ENCODE results near the gene MOB3B.

Gene MOB3B

DNA sequence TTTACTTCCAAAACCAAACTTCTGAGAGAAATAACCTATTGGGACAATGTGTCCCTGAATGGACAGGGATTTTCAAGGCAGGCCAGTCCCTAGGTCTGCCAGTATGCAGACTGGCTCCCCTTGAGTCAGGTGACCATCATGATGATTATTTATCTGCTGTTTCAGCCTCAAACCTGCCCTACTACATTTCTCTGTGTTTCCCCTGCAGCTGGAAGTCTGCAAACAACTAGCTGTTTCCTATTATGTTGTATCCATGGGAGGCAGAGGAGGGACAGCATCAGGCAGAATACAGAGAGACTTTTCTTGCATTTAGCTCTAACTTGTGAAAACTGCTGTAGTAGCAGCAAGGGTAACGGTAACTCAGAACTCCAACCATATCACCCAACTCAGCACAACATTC is 41.7 kb downstream of the MOB3B start:
- Histone ChIP-seq H3K4me1 (ENCODE audit: control insufficient read depth, insufficient read depth, low read length) (no peaks in the 10 kb centered on the region), H3K27ac (ENCODE audit: extremely low read depth, low read depth, low read length) (no peak overlapping the region), H3K4me3 (ENCODE audit: low read depth, low read length) (no peak overlapping the region), H3K9me3 (ENCODE audit: control insufficient read depth, insufficient read depth, low read depth, low read length) (no peaks in the 10 kb centered on the region), H3K36me3 (ENCODE audit: control insufficient read depth in 2 of 2, insufficient read depth in 1 of 2, low read length in 2 of 2) (no peaks in the 10 kb centered on the region)
- TF ChIP-seq ZNF623 (tag by site-specific recombination; IDR thresholded peaks at IDR 0.05): no peak
- TF ChIP-seq ZBTB7A (tag by site-specific recombination; IDR thresholded peaks at IDR 0.05; ENCODE audit: low read depth): no peak
- TF ChIP-seq ZNF670 (tag by site-specific recombination; IDR thresholded peaks at IDR 0.05; ENCODE audit: low read depth): no peak
- TF ChIP-seq, protein P1, sequence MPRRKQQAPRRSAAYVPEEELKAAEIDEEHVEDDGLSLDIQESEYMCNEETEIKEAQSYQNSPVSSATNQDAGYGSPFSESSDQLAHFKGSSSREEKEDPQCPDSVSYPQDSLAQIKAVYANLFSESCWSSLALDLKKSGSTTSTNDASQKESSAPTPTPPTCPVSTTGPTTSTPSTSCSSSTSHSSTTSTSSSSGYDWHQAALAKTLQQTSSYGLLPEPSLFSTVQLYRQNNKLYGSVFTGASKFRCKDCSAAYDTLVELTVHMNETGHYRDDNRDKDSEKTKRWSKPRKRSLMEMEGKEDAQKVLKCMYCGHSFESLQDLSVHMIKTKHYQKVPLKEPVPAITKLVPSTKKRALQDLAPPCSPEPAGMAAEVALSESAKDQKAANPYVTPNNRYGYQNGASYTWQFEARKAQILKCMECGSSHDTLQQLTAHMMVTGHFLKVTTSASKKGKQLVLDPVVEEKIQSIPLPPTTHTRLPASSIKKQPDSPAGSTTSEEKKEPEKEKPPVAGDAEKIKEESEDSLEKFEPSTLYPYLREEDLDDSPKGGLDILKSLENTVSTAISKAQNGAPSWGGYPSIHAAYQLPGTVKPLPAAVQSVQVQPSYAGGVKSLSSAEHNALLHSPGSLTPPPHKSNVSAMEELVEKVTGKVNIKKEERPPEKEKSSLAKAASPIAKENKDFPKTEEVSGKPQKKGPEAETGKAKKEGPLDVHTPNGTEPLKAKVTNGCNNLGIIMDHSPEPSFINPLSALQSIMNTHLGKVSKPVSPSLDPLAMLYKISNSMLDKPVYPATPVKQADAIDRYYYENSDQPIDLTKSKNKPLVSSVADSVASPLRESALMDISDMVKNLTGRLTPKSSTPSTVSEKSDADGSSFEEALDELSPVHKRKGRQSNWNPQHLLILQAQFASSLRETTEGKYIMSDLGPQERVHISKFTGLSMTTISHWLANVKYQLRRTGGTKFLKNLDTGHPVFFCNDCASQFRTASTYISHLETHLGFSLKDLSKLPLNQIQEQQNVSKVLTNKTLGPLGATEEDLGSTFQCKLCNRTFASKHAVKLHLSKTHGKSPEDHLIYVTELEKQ (tag by site-specific recombination; IDR thresholded peaks at IDR 0.05; ENCODE audit: borderline replicate concordance): no peak
- TF ChIP-seq KLF7 (tag by site-specific recombination; IDR thresholded peaks at IDR 0.05; ENCODE audit: borderline replicate concordance): no peak
- no peak for TF ChIP-seq ZFP37 (tag by site-specific recombination; IDR thresholded peaks at IDR 0.05)
- CTCF ChIA-PET: interaction anchor here (1.0 kb wide), 1 partner anchor 60 kb away, joined by 3 read pairs; no protein-coding TSS in a partner anchor
- POLR2A ChIA-PET: no interaction called here

DNA sequence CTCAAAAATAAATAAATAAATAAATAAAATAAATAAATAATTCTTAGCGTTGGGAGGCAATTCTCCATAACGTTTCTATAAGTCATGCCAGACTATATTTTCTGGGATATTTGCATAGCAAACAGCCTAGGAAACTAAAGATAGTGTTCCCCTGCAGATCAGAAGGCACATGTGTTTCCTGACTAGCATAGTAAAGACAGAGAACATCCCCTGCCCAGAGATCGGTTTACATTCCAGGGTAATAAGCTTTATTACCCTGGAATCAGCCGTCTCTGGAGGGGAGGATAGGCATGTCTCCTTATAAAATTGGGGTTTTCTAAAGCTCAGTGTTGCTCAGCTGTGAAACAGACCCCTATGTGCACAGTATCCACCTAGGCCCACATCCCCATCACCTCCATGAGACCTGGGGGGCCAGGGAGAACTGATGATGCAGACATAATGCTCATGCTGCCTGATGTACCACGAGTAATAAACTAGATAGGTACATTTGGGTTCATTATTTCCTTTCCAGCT is 42.4 kb downstream of the MOB3B start:
- no peaks in the 10 kb centered on the region for H3K9me3 ChIP-seq (ENCODE audit: control insufficient read depth, insufficient read depth, low read depth, low read length)
- no peak overlapping the region for H3K4me3 ChIP-seq (ENCODE audit: low read depth, low read length)
- ChIA-PET CTCF (interaction anchor here (1.0 kb wide), 2 partner anchors 43 to 61 kb away, joined by 3 to 4 read pairs; partner anchors contain the start of gene MOB3B), POLR2A (no interaction called here)
- H3K36me3 ChIP-seq (ENCODE audit: control insufficient read depth in 2 of 2, insufficient read depth in 1 of 2, low read length in 2 of 2): no peaks in the 10 kb centered on the region
- no peaks in the 10 kb centered on the region for H3K4me1 ChIP-seq (ENCODE audit: control insufficient read depth, insufficient read depth, low read length)
- no peak overlapping the region for H3K27ac ChIP-seq (ENCODE audit: extremely low read depth, low read depth, low read length)
- peak; percentile 26 for TF ChIP-seq ZNF426 (tag by site-specific recombination; IDR thresholded peaks at IDR 0.05)
- TF ChIP-seq, protein P2, sequence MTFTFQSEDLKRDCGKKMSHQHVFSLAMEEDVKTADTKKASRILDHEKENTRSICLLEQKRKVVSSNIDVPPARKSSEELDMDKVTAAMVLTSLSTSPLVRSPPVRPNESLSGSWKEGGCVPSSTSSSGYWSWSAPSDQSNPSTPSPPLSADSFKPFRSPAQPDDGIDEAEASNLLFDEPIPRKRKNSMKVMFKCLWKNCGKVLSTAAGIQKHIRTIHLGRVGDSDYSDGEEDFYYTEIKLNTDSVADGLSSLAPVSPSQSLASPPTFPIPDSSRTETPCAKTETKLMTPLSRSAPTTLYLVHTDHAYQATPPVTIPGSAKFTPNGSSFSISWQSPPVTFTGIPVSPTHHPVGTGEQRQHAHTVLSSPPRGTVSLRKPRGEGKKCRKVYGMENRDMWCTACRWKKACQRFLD (tag by site-specific recombination; IDR thresholded peaks at IDR 0.05): no peak

DNA sequence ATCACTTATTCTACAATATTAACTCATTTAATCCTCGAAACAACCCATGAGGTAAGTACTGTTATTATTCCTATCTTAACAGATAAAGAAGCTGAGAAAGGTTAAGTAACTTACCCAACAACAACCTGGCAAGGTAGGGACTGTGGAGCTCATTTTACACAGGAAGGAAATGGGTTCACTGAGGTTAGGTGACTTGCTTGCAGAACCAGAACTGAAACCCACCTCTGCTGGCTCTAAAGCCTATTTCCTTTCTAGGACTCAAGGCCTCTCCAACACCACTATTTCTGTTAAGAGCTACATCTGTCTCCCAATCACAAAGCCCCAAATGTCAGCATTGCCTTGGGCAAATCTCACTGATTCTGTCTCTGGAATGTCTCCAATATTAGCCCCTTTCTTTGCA is 44.5 kb downstream of the MOB3B start:
- Histone ChIP-seq H3K4me1 (ENCODE audit: control insufficient read depth, insufficient read depth, low read length) (no peaks in the 10 kb centered on the region), H3K4me3 (ENCODE audit: low read depth, low read length) (no peak overlapping the region), H3K36me3 (ENCODE audit: control insufficient read depth in 2 of 2, insufficient read depth in 1 of 2, low read length in 2 of 2) (no peaks in the 10 kb centered on the region), H3K9me3 (ENCODE audit: control insufficient read depth, insufficient read depth, low read depth, low read length) (no peaks in the 10 kb centered on the region), H3K27ac (ENCODE audit: extremely low read depth, low read depth, low read length) (no peak overlapping the region)
- no peak for TF ChIP-seq ZNF23 (tag by site-specific recombination; IDR thresholded peaks at IDR 0.05; ENCODE audit: borderline replicate concordance)
- TF ChIP-seq ZNF174 (tag by site-specific recombination; IDR thresholded peaks at IDR 0.05): no peak
- TF ChIP-seq ZNF549 (tag by site-specific recombination; IDR thresholded peaks at IDR 0.05): no peak
- TF ChIP-seq, protein P3, sequence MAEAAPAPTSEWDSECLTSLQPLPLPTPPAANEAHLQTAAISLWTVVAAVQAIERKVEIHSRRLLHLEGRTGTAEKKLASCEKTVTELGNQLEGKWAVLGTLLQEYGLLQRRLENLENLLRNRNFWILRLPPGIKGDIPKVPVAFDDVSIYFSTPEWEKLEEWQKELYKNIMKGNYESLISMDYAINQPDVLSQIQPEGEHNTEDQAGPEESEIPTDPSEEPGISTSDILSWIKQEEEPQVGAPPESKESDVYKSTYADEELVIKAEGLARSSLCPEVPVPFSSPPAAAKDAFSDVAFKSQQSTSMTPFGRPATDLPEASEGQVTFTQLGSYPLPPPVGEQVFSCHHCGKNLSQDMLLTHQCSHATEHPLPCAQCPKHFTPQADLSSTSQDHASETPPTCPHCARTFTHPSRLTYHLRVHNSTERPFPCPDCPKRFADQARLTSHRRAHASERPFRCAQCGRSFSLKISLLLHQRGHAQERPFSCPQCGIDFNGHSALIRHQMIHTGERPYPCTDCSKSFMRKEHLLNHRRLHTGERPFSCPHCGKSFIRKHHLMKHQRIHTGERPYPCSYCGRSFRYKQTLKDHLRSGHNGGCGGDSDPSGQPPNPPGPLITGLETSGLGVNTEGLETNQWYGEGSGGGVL (tag by site-specific recombination; IDR thresholded peaks at IDR 0.05): no peak
- TF ChIP-seq ZSCAN30 (tag by site-specific recombination; IDR thresholded peaks at IDR 0.05): no peak
- TF ChIP-seq ZFP69B (tag by site-specific recombination; IDR thresholded peaks at IDR 0.05): no peak
- no peak for TF ChIP-seq ZNF133 (tag by site-specific recombination; IDR thresholded peaks at IDR 0.05)
- no peak for TF ChIP-seq ZBTB8A (tag by site-specific recombination; IDR thresholded peaks at IDR 0.05)
- TF ChIP-seq, protein P4, sequence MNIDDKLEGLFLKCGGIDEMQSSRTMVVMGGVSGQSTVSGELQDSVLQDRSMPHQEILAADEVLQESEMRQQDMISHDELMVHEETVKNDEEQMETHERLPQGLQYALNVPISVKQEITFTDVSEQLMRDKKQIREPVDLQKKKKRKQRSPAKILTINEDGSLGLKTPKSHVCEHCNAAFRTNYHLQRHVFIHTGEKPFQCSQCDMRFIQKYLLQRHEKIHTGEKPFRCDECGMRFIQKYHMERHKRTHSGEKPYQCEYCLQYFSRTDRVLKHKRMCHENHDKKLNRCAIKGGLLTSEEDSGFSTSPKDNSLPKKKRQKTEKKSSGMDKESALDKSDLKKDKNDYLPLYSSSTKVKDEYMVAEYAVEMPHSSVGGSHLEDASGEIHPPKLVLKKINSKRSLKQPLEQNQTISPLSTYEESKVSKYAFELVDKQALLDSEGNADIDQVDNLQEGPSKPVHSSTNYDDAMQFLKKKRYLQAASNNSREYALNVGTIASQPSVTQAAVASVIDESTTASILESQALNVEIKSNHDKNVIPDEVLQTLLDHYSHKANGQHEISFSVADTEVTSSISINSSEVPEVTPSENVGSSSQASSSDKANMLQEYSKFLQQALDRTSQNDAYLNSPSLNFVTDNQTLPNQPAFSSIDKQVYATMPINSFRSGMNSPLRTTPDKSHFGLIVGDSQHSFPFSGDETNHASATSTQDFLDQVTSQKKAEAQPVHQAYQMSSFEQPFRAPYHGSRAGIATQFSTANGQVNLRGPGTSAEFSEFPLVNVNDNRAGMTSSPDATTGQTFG (tag by site-specific recombination; IDR thresholded peaks at IDR 0.05; ENCODE audit: borderline replicate concordance): no peak
- TF ChIP-seq ZFP3 (tag by site-specific recombination; IDR thresholded peaks at IDR 0.05; ENCODE audit: low read depth): no peak
- TF ChIP-seq SALL2 (tag by site-specific recombination; IDR thresholded peaks at IDR 0.05; ENCODE audit: borderline replicate concordance): no peak
- TF ChIP-seq ZNF777 (tag by site-specific recombination; IDR thresholded peaks at IDR 0.05; ENCODE audit: borderline replicate concordance): no peak
- no peak for TF ChIP-seq REPIN1 (tag by site-specific recombination; IDR thresholded peaks at IDR 0.05; ENCODE audit: low read depth)
- TF ChIP-seq ZNF114 (tag by site-specific recombination; IDR thresholded peaks at IDR 0.05): no peak
- ChIA-PET CTCF (no interaction called here), POLR2A (no interaction called here)

Measured in HEK293 (cell line).